T-helper 2 cell (primary cell): ENCODE results near the gene RALGAPA2.

Source experiments
- DNase-seq, 5 experiments: peaks; one replicate each; pipeline versions ENCODE4 v3.0.0 to v3.0.0-alpha.2; 2012 to 2022

RALGAPA2 gene

DNA sequence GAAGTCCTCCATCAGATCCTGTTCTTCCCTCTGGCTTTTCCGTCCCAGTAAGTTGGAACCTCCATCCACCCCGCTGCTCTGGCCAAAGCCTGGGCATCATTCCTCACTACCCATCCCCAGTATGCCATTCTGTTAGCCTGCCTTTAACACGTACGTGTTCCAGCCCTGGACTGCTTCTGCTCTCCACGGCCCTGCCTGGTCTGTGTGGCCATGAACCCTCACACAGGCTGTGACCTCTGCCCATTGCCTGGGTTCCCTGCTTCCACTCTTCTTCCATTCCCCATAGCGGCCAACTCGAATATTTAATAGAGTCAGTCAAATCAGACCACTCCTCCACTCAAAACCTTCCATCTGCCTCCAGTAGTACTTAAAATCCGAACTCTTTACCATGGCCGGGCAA is 29.4 kb downstream of the RALGAPA2 start:
- no peak for DNase-seq

GRCh38 chr20:20680991-20681508 is 31.4 kb downstream of the RALGAPA2 start:
- DNase-seq = no peak

GRCh38 chr20:20679316-20679715 is 33.1 kb downstream of the RALGAPA2 start:
- no peak for DNase-seq

DNA sequence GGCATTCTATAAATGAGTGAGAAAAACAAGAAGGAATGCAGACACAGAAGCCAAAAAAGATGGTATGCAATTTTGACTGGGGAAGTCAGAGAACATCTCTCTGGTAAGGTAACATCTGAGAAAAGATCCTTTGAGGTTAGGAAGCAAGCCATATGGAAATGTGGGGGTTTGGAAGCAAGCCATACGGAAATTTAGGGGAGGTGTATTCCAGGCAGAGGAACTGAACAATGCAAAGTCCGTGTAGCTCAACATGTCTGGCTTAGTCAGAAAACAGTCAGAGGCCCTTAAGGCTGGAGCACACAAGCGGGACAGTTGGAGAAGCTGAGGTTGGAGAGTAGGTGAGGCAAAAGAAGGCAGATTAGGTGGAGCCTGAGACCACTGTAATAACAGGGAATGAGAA is 35.3 kb downstream of the RALGAPA2 start:
- no peak for DNase-seq

DNA sequence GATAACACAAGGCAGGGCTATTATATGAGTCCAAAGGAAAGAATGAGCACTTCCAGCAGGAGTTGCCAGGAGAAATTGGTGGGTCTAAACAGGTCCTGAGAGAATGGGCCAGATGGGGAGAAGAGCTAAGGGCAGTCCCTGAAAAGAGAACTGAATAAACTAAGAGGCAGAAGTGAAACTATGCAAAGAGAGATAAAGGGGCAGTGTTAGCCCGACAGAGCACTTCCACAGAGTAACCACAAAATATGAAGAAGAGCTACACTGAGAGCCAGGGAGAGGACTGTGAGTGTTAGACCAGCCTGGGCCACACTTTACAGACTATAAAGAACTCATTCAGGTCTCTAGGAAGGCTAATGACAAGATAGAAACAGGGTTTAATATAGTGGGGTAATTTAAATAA is 43.8 kb downstream of the RALGAPA2 start:
- peak in 1 of 5 experiments; percentile 16 for DNase-seq

- no peak for DNase-seq
Measured at GRCh38 chr20:20666359-20666758, 46.1 kb downstream of the RALGAPA2 start.

DNA sequence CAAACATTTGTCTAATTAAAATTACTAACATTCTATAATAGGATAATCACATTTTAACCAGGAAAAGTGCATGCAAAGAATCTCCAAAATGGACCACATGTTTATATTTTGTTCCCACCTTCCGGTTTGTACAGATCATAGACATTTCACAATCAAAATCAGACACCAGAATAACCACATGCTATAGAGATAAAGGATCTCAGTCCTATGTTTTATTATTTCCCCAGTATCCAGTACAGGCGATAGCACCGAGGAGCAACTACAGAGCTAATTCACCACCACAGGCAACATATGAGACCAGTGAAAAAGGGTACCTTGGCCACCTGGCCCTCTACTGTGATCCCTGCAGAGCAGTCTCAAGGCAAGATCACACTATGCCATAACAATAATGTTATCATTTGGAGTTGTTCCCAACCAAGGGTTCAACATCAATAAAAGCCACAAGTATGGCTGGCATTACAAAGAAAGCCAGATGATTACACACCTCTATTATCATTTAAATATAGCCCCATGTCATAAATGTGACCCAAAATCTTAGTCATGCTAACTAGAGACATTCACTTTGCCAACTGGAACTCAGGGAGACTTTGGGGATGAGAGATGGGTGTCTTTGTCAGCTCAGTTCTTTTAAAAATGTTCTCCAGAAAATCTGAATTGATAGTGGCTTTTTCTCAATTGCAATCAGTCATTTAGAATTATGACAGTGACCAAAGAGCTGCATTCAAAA is 46.7 kb downstream of the RALGAPA2 start:
- no peak for DNase-seq

DNA sequence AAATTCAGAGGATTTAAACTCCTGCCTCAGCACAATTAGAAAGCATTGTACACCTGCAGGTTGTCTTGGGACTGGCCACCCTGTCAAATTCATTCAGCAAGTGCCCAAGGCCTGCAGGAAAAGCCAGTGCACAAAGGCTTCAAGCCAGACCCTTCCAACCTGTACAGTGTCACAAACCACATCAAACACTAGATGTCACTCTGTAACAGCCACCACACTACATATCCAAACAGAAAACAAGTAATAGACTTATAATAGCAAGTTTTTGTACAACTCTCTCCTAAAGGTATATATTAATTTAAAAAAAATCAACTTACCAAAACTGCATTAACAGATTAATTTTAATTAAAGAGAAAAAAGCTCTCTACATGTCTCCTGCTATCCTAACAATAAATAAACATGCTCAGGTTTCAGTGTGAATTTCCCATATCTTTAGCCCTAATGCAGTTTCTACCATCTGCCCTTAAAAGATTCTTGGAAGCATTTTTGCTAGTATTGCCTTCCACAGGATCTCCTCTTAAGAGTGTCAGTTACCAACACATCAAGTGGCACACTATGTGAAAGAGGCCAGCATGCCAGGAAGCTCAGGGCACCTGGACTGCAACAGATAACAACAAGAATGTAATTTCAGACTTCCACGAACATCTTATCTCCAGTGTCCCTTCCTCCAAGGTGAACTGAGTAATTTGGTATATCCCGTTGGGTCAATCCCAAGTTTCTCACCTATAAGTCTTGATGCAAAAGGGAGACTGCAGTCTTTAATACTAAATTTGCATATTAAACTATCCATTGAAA is 47.5 kb downstream of the RALGAPA2 start:
- DNase-seq = peak in 1 of 5 experiments; percentile 41

DNA sequence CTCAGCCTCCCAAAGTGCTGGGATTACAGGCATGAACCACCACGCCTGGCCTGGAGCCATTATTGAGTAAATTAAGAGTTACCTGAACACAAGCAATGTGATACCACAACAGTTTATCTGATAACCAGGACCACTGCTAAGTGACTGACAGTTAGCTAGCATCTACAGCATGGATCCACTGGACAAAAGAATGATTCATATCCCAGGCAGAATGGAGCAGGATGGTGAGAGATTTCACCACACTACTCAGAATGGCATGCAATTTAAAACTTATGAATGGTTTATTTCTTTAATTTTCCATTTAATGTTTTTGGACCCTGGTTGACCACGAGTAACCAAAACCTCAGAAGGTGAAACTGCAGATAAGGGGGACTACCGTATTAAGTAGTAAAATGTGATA is 48.6 kb downstream of the RALGAPA2 start:
- no peak for DNase-seq

- no peak for DNase-seq
Measured at GRCh38 chr20:20658871-20659431, 53.5 kb downstream of the RALGAPA2 start.

DNA sequence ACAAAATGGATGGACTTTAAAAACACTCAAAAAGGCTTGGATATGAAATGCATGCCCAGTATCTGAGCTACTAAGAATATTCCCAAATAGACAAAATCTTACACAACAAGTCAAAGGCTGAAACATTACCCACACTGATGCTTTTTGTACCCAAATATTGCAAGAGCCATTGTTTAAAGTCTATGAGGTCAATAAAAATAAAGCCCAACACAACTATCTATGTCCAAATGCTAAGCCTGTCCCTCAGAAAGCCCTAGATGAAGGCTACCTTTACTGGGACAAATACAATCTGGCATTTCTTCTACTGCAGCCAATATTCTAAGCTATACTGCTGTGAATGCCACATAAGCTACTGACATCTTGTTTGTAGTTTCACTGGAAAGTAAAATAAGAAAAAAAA is 54.3 kb downstream of the RALGAPA2 start:
- no peak for DNase-seq

DNA sequence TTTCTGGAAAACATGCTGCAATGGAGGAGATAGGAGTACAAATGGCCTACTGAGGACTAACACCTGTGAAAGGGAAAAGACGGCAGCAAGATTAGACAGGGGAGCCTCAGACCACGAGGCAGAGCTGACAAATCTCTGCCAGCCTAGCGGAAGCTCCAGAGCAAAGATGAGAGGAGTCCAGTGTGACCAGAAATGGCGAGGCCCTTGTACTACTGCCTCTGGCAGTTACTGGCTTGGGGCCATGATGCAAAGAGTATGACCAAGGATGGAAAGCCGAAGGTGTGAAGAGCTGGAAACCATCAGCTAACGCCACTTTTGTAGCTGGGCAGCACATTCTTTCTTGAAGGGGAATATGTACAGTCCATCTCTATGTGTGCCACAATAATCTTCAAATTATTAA is 55.4 kb downstream of the RALGAPA2 start:
- no peak for DNase-seq

DNA sequence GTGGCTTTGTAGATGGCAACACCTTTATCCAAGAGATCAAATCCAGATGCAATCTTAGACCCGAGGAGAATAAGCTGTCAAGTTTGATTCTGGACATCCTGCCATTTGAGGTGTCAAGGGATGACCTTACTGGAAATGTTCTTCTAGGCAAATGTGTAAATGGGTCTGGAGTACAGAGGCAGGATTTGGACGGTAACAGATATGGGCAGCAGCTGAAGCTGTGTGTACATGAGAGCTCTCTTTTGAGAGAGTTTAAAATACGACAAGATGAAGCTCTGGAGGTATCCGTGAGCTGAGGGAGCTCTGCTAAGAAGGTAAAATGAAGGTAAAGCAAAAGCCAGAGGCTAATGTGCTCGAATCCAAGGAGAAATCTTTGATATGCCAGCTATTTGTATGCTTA is 56.6 kb downstream of the RALGAPA2 start:
- DNase-seq = no peak

- no peak for DNase-seq
Measured at GRCh38 chr20:20649945-20650344, 62.5 kb downstream of the RALGAPA2 start.

DNA sequence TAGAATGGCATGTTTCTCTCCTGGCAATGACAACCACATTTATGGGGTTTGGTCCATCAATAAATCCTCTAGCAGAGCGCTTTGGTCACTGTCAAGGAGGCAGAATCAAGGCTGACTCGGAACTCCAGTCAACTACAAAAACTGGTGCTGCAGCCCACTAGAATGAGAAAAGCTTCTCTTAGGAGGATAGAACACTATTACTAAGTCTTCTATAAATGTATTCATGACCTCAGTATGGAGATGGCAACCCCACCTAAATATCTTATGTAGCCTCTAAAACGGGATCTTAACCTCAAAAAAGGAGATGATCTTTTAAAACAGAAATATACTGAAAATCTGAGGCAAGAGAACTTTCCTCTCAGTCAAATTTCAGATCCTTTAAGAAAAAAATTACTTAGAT is 68.5 kb downstream of the RALGAPA2 start:
- DNase-seq = no peak

DNA sequence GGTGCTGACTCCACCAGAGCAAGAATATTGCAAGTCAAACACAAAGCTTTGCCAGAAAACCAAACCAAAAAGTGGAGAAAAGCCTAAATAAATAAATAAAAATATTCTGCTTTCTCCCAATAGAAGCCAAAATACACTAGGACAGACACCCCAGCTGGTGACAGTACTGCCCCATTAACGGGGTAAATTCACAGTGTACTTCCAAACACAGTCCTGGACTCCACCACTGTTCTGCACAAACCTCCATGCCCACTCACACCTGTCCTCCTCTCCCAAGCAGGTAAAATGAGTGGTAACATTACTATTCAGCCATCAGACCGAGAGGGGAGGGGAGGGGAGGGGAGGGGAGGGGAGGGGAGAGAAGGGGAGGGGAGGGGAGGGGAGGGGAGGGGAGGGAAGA is 70.7 kb downstream of the RALGAPA2 start:
- no peak for DNase-seq

DNA sequence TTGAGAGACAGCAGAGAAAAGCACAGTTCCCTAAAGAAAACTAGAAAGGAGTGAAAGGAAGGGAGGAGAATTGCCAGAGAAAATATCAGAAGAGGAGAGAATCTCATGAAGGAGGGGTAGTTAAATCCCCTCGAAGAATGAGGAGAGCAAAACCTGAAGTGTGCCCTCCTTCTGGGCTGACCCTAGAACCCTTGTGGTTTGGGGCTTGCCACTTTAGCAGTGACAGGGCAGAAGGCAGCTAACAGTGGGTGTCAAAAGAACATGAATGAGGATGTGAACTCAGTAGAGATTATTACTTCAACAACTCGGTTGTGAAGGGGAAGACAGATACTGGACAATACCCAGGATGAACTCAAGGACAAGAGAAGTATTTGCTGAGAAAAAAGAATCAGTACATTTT is 73.6 kb downstream of the RALGAPA2 start:
- DNase-seq = no peak

- DNase-seq = no peak
Measured at GRCh38 chr20:20637998-20638725, 74.3 kb downstream of the RALGAPA2 start.

- DNase-seq = no peak
Measured at GRCh38 chr20:20635006-20635405, 77.4 kb downstream of the RALGAPA2 start.

DNA sequence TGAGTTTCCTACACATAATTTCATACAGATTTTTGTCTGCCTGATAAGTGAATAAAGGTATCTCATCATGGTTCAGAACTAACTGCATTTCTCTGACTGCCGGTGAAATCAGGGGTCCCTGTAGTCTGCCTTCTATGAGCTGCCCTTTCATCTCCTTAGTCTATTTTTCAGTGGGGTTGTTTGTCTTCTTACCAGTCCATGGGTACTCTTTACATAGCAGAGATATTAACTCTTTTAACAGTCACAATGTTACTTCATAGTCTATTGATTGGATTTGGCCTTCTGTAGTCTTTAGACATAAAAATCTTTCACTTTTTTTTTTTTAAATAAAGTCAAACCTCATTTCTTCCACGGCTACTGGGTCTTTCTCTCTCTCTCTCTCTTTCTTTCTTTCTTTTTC is 79.8 kb downstream of the RALGAPA2 start:
- DNase-seq = no peak

DNA sequence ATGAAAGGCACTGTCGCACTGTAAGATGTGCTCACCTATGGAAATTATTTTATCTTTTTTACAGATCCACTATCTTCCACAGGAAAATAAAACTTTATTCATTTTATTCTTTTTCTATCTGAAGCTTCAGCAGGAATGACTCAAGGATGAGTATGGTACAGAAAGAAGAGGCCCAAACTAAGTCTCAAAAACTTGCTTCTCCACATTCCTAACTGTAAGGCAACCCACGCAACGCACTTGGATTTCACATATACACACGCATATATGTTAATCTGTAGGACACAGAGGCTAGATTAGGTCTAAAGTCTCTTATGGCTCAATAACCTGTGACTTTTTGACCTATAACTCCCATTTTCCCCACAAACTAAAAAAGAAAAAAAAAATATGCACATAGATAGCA is 81.9 kb downstream of the RALGAPA2 start:
- no peak for DNase-seq

- no peak for DNase-seq
Measured at GRCh38 chr20:20629556-20630188, 82.8 kb downstream of the RALGAPA2 start.

DNA sequence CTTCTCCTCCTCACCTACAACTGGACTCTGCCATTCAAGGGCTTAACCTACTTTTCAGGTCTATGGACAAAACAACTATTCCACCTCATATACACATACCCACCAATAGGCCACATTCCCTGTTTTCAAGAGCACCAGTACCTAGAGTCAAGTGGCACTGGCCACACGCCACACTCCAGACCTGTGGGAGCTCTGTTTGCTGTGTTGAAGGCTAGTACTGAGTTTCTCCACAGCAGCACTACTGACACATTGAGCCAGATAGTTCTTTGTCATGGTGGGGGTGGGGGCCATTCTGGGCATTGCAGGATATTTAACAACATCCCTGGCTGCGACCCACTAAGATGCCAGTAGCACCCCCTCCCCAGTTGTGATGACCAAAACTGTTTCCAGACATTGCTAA is 84.1 kb downstream of the RALGAPA2 start:
- no peak for DNase-seq
